Liver (tissue), 9 donors: ENCODE measurements around the gene NTN5. TPM values are rescaled to one million over a fixed set of nuclear protein-coding genes. Genes with fewer than 3 reads are reported as not detected.
A peak's percentile ranks its signal among the peaks of the same experiment; 100 is the strongest.

Experiments
- DNase-seq: peaks from one replicate; pipeline ENCODE4 v3.0.0-alpha.2; 2017; ENCODE audit warnings: low spot score
- H3K27ac ChIP-seq, 2 donors: one replicate each; pipeline ENCODE4 v1.7.0; 2013; ENCODE audit warnings: inconsistent platforms in 2 of 2, low read length in 2 of 2, control low read depth in 1 of 2, low read depth in 1 of 2, mild to moderate bottlenecking in 1 of 2
- H3K27me3 ChIP-seq, 4 donors: one replicate each; pipeline versions ENCODE4 v1.6.1 to v1.7.0; 2013; ENCODE audit warnings: low read length in 3 of 4, inconsistent platforms in 1 of 4, mild to moderate bottlenecking in 1 of 4, moderate library complexity in 1 of 4; ENCODE audit not compliant: control insufficient read depth in 4 of 4, insufficient read depth in 4 of 4
- H3K36me3 ChIP-seq, 4 donors: one replicate each; pipeline versions ENCODE4 v1.6.1 to v1.7.0; 2013; ENCODE audit warnings: low read length in 3 of 4, mild to moderate bottlenecking in 3 of 4, low read depth in 1 of 4, moderate library complexity in 1 of 4; ENCODE audit not compliant: control insufficient read depth in 4 of 4, insufficient read depth in 3 of 4
- H3K4me1 ChIP-seq, 4 donors: one replicate each; pipeline versions ENCODE4 v1.6.1 to v1.7.0; 2013; ENCODE audit warnings: low read length in 3 of 4, mild to moderate bottlenecking in 3 of 4, moderate library complexity in 1 of 4; ENCODE audit not compliant: control insufficient read depth in 4 of 4, insufficient read depth in 4 of 4
- H3K4me3 ChIP-seq, 3 donors: one replicate each; pipeline versions ENCODE4 v1.6.1 to v1.7.0; 2013; ENCODE audit warnings: low read length in 3 of 3, control low read depth in 1 of 3, low read depth in 1 of 3, mild to moderate bottlenecking in 1 of 3
- H3K9ac ChIP-seq, 2 donors: one replicate each; pipeline ENCODE4 v1.7.0; 2013; ENCODE audit warnings: low read length in 2 of 2, mild to moderate bottlenecking in 2 of 2, moderate library complexity in 2 of 2, control low read depth in 1 of 2, low read depth in 1 of 2
- H3K9me3 ChIP-seq, 4 donors: one replicate each; pipeline versions ENCODE4 v1.6.1 to v1.7.0; 2013; ENCODE audit warnings: low read length in 3 of 4; ENCODE audit not compliant: control insufficient read depth in 4 of 4
- ATF3 ChIP-seq: IDR thresholded peaks from 2 replicates; pipeline ENCODE4 v1.6.1; 2016; ENCODE audit warnings: antibody characterized with exemption
- EGR1 ChIP-seq, 2 donors: IDR thresholded peaks; 2 replicates each; pipeline ENCODE4 v1.6.1; 2016 to 2018; ENCODE audit warnings: antibody characterized with exemption in 2 of 2, low read depth in 2 of 2
- FOXA1 ChIP-seq: IDR thresholded peaks from 2 replicates; pipeline ENCODE4 v1.6.1; 2016; ENCODE audit warnings: antibody characterized with exemption
- FOXA2 ChIP-seq: IDR thresholded peaks from 2 replicates; pipeline ENCODE4 v1.6.1; 2016; ENCODE audit warnings: antibody characterized with exemption
- HNF4A ChIP-seq, 2 donors: conservative IDR thresholded peaks; 2 replicates each; pipeline ENCODE4 v1.6.1; 2016; ENCODE audit warnings: antibody characterized with exemption in 2 of 2, mild to moderate bottlenecking in 2 of 2
- JUND ChIP-seq, 2 donors: IDR thresholded peaks; 2 replicates each; pipeline ENCODE4 v1.6.1; 2016; ENCODE audit warnings: antibody characterized with exemption in 2 of 2
- NR2F2 ChIP-seq: IDR thresholded peaks from 2 replicates; pipeline ENCODE4 v1.6.1; 2016; ENCODE audit warnings: antibody characterized with exemption
- RAD21 ChIP-seq, 2 donors: IDR thresholded peaks; 2 replicates each; pipeline ENCODE4 v1.6.1; 2016; ENCODE audit warnings: antibody characterized with exemption in 2 of 2, mild to moderate bottlenecking in 2 of 2
- REST ChIP-seq: IDR thresholded peaks from 2 replicates; pipeline ENCODE4 v1.6.1; 2016; ENCODE audit warnings: antibody characterized with exemption, mild to moderate bottlenecking
- SP1 ChIP-seq: IDR thresholded peaks from 2 replicates; pipeline ENCODE4 v1.6.1; 2018; ENCODE audit warnings: antibody characterized with exemption, mild to moderate bottlenecking
- TAF1 ChIP-seq: conservative IDR thresholded peaks from 2 replicates; pipeline ENCODE4 v1.6.1; 2016; ENCODE audit warnings: antibody characterized with exemption, mild to moderate bottlenecking
- YY1 ChIP-seq: IDR thresholded peaks from 2 replicates; pipeline ENCODE4 v1.6.1; 2016; ENCODE audit warnings: antibody characterized with exemption, mild to moderate bottlenecking
- ZBTB33 ChIP-seq: IDR thresholded peaks from 2 replicates; pipeline ENCODE4 v1.6.1; 2016; ENCODE audit warnings: antibody characterized with exemption
- WGBS: extraction: QIAGEN DNeasy Blood & Tissue Kit; methylation state at CpG from one replicate; pipeline ENCODE4 v1.1.7; 2013; 5-methylcytosine and 5-hydroxymethylcytosine counted together
- polyA plus RNA-seq, 2 donors: library from polyadenylated mRNA; stranded (reverse) in 1 of 2; unstranded in 1 of 2; fragments of 200-250 nt in 1 of 2; fragments of >200 nt in 1 of 2; fragmentation: Nextera tagmentation in 1 of 2; extraction: Ambion mirVana in 1 of 2; gene quantifications; one replicate each; pipeline versions ENCODE4 v1.2.1 to v1.2.3, GENCODE V29; 2013 to 2015
- total RNA-seq, 2 donors: library from RNA; depleted of rRNA; stranded (reverse); fragments of >200 nt; gene quantifications; one replicate each; pipeline ENCODE4 v1.2.3, GENCODE V29; 2014
- TF ChIP-seq, protein P1 (sequence below): IDR thresholded peaks from 2 replicates; pipeline ENCODE4 v1.6.1; 2016; ENCODE audit warnings: antibody characterized with exemption
- TF ChIP-seq, protein P2 (sequence below): fragments of 150-350 bp; IDR thresholded peaks from 2 replicates; pipeline ENCODE4 v1.5.1; 2017; ENCODE audit warnings: improper control_type of control experiment, low read depth, low read length; ENCODE audit not compliant: missing input control
- donor health status: healthy.
- donor health status: healthy.
- donor health status: healthy.
- donor health status: healthy.
- donor health status: healthy.

NTN5 gene
- total and polyA plus RNA-seq, 4 donors = 0.08 to 0.09 TPM; not detected in 2

GRCh38 chr19:48617146-48617937 is 55.5 kb downstream of the NTN5 start:
- no peak for DNase-seq
- Histone ChIP-seq H3K4me3 (peak overlapping the region; percentile 28 to 98 (median 58)), H3K27ac (no peak overlapping the region), H3K4me1 (peaks cover 8 to 43% (median 28%) of the 10 kb centered on the region in 4 donors), H3K9me3 (no peaks in the 10 kb centered on the region), H3K27me3 (no peaks in the 10 kb centered on the region), H3K9ac (peak overlapping the region in 1 of 2 donors; percentile 33), H3K36me3 (peaks cover 15 to 27% (median 18%) of the 10 kb centered on the region in 4 donors)
- TF ChIP-seq YY1 = no peak
- TF ChIP-seq HNF4A (conservative IDR thresholded peaks at IDR 0.05) = no peak
- no peak for TF ChIP-seq SP1
- no peak for TF ChIP-seq FOXA2
- no peak for TF ChIP-seq NR2F2
- no peak for TF ChIP-seq ATF3
- no peak for TF ChIP-seq ZBTB33
- no peak for TF ChIP-seq JUND (IDR thresholded peaks at IDR 0.05)
- WGBS = 67% methylated on average over 18 of the region's 18 CpGs

- no peak for TF ChIP-seq FOXA1
- TF ChIP-seq NR2F2 = no peak
- no peak for TF ChIP-seq EGR1 (IDR thresholded peaks at IDR 0.05; ENCODE audit: low read depth in 2 of 2)
- no peak for TF ChIP-seq HNF4A (conservative IDR thresholded peaks at IDR 0.05)
- no peak for TF ChIP-seq YY1
- TF ChIP-seq TAF1 = no peak
- 74% methylated on average over 12 of the region's 12 CpGs for WGBS
- Histone ChIP-seq H3K27me3 (no peaks in the 10 kb centered on the region), H3K9ac (no peak overlapping the region), H3K9me3 (no peaks in the 10 kb centered on the region), H3K4me1 (peaks cover 8 to 41% (median 27%) of the 10 kb centered on the region in 4 donors), H3K4me3 (no peak overlapping the region), H3K36me3 (peaks cover 15 to 27% (median 18%) of the 10 kb centered on the region in 4 donors), H3K27ac (no peak overlapping the region)
- no peak for DNase-seq
Observed at GRCh38 chr19:48616491-48617056, 56.2 kb downstream of the NTN5 start.

GRCh38 chr19:48616041-48616436 is 56.8 kb downstream of the NTN5 start:
- H3K9ac ChIP-seq = no peak overlapping the region
- H3K4me1 ChIP-seq = peaks cover 8 to 41% (median 27%) of the 10 kb centered on the region in 4 donors
- no peak overlapping the region for H3K27ac ChIP-seq
- no peaks in the 10 kb centered on the region for H3K9me3 ChIP-seq
- DNase-seq = no peak
- WGBS = 88% methylated on average over 16 of the region's 16 CpGs
- H3K36me3 ChIP-seq = peaks cover 15 to 27% (median 18%) of the 10 kb centered on the region in 4 donors
- H3K27me3 ChIP-seq = no peaks in the 10 kb centered on the region
- H3K4me3 ChIP-seq = no peak overlapping the region
- no peak for TF ChIP-seq FOXA1
- TF ChIP-seq HNF4A (conservative IDR thresholded peaks at IDR 0.05) = no peak
- TF ChIP-seq ZBTB33 = no peak
- TF ChIP-seq YY1 = no peak
- no peak for TF ChIP-seq RAD21 (IDR thresholded peaks at IDR 0.05)
- TF ChIP-seq, protein P1, sequence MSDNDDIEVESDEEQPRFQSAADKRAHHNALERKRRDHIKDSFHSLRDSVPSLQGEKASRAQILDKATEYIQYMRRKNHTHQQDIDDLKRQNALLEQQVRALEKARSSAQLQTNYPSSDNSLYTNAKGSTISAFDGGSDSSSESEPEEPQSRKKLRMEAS = no peak
- TF ChIP-seq REST = no peak
- TF ChIP-seq ATF3 = no peak
- no peak for TF ChIP-seq JUND (IDR thresholded peaks at IDR 0.05)
- no peak for TF ChIP-seq TAF1
- TF ChIP-seq, protein P2, sequence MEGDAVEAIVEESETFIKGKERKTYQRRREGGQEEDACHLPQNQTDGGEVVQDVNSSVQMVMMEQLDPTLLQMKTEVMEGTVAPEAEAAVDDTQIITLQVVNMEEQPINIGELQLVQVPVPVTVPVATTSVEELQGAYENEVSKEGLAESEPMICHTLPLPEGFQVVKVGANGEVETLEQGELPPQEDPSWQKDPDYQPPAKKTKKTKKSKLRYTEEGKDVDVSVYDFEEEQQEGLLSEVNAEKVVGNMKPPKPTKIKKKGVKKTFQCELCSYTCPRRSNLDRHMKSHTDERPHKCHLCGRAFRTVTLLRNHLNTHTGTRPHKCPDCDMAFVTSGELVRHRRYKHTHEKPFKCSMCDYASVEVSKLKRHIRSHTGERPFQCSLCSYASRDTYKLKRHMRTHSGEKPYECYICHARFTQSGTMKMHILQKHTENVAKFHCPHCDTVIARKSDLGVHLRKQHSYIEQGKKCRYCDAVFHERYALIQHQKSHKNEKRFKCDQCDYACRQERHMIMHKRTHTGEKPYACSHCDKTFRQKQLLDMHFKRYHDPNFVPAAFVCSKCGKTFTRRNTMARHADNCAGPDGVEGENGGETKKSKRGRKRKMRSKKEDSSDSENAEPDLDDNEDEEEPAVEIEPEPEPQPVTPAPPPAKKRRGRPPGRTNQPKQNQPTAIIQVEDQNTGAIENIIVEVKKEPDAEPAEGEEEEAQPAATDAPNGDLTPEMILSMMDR = no peak
